AG09309 (cell line): Measurements from ENCODE around the gene KIAA1671.

Experiments used
- DNase-seq: peaks from one replicate; pipeline ENCODE4 v3.0.0-alpha.2; 2010; ENCODE audit warnings: low read depth
- H3K4me3 ChIP-seq: 2 replicates; pipeline ENCODE4 v1.5.1; 2011; ENCODE audit warnings: mild to moderate bottlenecking, low read depth, low read length, moderate library complexity; ENCODE audit not compliant: control insufficient read depth
- CTCF ChIP-seq: IDR thresholded peaks from 2 replicates; pipeline ENCODE4 v1.5.1; 2011; ENCODE audit warnings: mild to moderate bottlenecking, low read depth, low read length, inconsistent platforms; ENCODE audit not compliant: insufficient read depth, control insufficient read depth; ENCODE audit errors: missing control alignments

Gene KIAA1671

GRCh38 chr22:25016311-25016710, 63.8 kb downstream of the KIAA1671 start:
- TF ChIP-seq CTCF = no peak
- no peak for DNase-seq
- H3K4me3 ChIP-seq = no peak overlapping the region

GRCh38 chr22:25018009-25018408, 65.5 kb downstream of the KIAA1671 start:
- DNase-seq = no peak
- no peak overlapping the region for H3K4me3 ChIP-seq
- no peak for TF ChIP-seq CTCF

GRCh38 chr22:25019427-25020184, 67.1 kb downstream of the KIAA1671 start:
- H3K4me3 ChIP-seq = no peak overlapping the region
- no peak for DNase-seq
- TF ChIP-seq CTCF = no peak

GRCh38 chr22:25021409-25021808, 68.9 kb downstream of the KIAA1671 start:
- H3K4me3 ChIP-seq = no peak overlapping the region
- no peak for TF ChIP-seq CTCF
- DNase-seq = no peak

- TF ChIP-seq CTCF = no peak
- no peak for DNase-seq
- H3K4me3 ChIP-seq = no peak overlapping the region
Observed at GRCh38 chr22:25021976-25022711, 69.6 kb downstream of the KIAA1671 start.

GRCh38 chr22:25023879-25024278, 71.4 kb downstream of the KIAA1671 start:
- TF ChIP-seq CTCF = no peak
- no peak for DNase-seq
- H3K4me3 ChIP-seq = no peak overlapping the region

GRCh38 chr22:25024895-25025294, 72.4 kb downstream of the KIAA1671 start:
- TF ChIP-seq CTCF = no peak
- no peak for DNase-seq

More at GRCh38 chr22:25024895-25025294, 72.4 kb downstream of the KIAA1671 start:
- no peak overlapping the region for H3K4me3 ChIP-seq
